ENCODE data around the gene GREB1. TPM values are rescaled to one million over a fixed set of nuclear protein-coding genes. Genes with fewer than 3 reads are reported as not detected.

Gene GREB1
- total RNA-seq, 1 donor from 2014 or later, result 2.3 TPM

GRCh38 chr2:11615209-11615608 lies 81.4 kb downstream of the GREB1 start:
- no peak for ATAC-seq
- no peak for DNase-seq
- Histone ChIP-seq H3K36me3 (no peaks in the 10 kb centered on the region), H3K27ac (no peak overlapping the region), H3K27me3 (ENCODE audit: low read depth) (no peaks in the 10 kb centered on the region), H3K9me3 (no peaks in the 10 kb centered on the region), H3K4me1 (no peaks in the 10 kb centered on the region), H3K4me3 (no peak overlapping the region)
- TF ChIP-seq, protein P1, sequence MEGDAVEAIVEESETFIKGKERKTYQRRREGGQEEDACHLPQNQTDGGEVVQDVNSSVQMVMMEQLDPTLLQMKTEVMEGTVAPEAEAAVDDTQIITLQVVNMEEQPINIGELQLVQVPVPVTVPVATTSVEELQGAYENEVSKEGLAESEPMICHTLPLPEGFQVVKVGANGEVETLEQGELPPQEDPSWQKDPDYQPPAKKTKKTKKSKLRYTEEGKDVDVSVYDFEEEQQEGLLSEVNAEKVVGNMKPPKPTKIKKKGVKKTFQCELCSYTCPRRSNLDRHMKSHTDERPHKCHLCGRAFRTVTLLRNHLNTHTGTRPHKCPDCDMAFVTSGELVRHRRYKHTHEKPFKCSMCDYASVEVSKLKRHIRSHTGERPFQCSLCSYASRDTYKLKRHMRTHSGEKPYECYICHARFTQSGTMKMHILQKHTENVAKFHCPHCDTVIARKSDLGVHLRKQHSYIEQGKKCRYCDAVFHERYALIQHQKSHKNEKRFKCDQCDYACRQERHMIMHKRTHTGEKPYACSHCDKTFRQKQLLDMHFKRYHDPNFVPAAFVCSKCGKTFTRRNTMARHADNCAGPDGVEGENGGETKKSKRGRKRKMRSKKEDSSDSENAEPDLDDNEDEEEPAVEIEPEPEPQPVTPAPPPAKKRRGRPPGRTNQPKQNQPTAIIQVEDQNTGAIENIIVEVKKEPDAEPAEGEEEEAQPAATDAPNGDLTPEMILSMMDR (IDR thresholded peaks at IDR 0.05), result no peak
- intact Hi-C loops (cut with DNase I), result no loop called here

GRCh38 chr2:11616097-11616687 lies 82.3 kb downstream of the GREB1 start:
- no peak overlapping the region for H3K4me3 ChIP-seq
- no peaks in the 10 kb centered on the region for H3K4me1 ChIP-seq
- ATAC-seq, result no peak
- DNase-seq, result no peak
- no peaks in the 10 kb centered on the region for H3K36me3 ChIP-seq
- no peaks in the 10 kb centered on the region for H3K9me3 ChIP-seq
- no peaks in the 10 kb centered on the region for H3K27me3 ChIP-seq (ENCODE audit: low read depth)
- TF ChIP-seq, protein P1 (IDR thresholded peaks at IDR 0.05), result no peak
- intact Hi-C loops (cut with DNase I), result no loop called here
- no peak overlapping the region for H3K27ac ChIP-seq

- Histone ChIP-seq H3K27me3 (ENCODE audit: low read depth) (no peaks in the 10 kb centered on the region), H3K4me1 (no peaks in the 10 kb centered on the region), H3K27ac (no peak overlapping the region), H3K4me3 (no peak overlapping the region), H3K9me3 (no peaks in the 10 kb centered on the region), H3K36me3 (no peaks in the 10 kb centered on the region)
- DNase-seq (no peak), ATAC-seq (peak in 1 of 2 donors; percentile 12)
- intact Hi-C loops (cut with DNase I), result no loop called here
- TF ChIP-seq, protein P1 (IDR thresholded peaks at IDR 0.05), result no peak
These were observed 83.1 kb downstream of the GREB1 start for GRCh38 chr2:11616851-11617415.

DNA sequence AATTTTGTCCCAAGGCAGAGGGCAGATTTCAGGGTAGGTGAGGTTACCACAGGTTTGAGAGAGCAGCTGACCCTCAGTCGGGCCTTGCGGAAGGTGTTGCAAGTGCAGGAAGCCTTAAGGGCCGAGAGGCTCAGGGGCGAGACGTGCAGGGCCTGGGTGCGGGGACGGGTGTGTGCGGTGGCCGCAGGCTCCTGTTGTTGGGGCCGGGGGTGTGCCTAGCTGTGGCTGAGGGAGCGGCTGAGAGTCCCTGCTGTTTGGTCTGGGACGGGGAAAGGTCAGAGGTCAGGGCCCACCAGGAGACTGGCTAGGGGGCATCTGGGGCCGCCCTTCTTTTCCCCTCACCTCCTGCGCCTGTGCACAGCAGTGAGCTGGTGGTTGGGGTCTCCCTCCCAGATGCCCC lies 83.7 kb downstream of the GREB1 start:
- Histone ChIP-seq H3K36me3 (no peaks in the 10 kb centered on the region), H3K4me1 (no peaks in the 10 kb centered on the region), H3K27me3 (ENCODE audit: low read depth) (no peaks in the 10 kb centered on the region), H3K27ac (no peak overlapping the region), H3K4me3 (no peak overlapping the region), H3K9me3 (no peaks in the 10 kb centered on the region)
- DNase-seq, result no peak
- peak; percentile 5 to 9 for ATAC-seq
- intact Hi-C loops (cut with DNase I), result no loop called here
- TF ChIP-seq, protein P1 (IDR thresholded peaks at IDR 0.05), result no peak

DNA sequence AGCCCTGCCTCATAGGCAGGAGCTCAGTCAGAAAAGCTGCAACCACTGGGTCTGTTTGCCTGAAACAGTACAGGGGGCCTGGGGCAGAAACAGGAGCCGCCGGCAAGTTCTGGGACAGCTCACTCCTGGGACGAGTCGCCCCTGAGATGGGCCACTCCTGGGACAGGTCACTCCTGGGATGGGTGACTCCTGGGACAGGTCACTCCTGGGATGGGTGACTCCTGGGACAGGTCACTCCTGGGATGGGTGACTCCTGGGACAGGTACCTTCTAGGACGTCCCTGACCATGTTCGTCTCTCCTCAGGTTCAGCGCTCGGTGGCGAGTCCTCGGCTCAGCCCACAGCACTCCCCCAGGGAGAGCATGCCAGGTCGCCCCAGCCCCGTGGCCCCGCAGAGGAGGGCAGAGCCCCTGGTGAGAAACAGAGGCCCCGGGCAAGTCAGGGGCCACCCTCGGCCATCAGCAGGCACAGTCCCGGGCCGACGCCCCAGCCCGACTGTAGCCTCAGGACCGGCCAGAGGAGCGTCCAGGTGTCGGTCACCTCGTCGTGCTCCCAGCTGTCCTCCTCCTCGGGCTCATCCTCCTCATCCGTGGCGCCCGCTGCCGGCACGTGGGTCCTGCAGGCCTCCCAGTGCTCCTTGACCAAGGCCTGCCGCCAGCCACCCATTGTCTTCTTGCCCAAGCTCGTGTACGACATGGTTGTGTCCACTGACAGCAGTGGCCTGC lies 84.3 kb downstream of the GREB1 start:
- Histone ChIP-seq H3K27me3 (ENCODE audit: low read depth) (no peaks in the 10 kb centered on the region), H3K27ac (no peak overlapping the region), H3K9me3 (no peaks in the 10 kb centered on the region), H3K4me1 (no peaks in the 10 kb centered on the region), H3K4me3 (no peak overlapping the region), H3K36me3 (no peaks in the 10 kb centered on the region)
- DNase-seq (no peak), ATAC-seq (peak; percentile 58 to 75)
- TF ChIP-seq, protein P1 (IDR thresholded peaks at IDR 0.05), result no peak
- intact Hi-C loops (cut with DNase I), result no loop called here
